NCI-H2171 (cell line): ENCODE results near the gene PDE10A.
"Not testable (repeated sequence)": the region's sequence is repeated elsewhere in the genome, so short reads cannot be mapped to it uniquely, and the experiment has no call there.

Source experiments
- DNase-seq: peaks from one replicate; lab custom pipeline; 2025; lab: John Stamatoyannopoulos, UW

PDE10A gene

GRCh38 chr6:165586706-165587105 lies 76.3 kb downstream of the PDE10A start:
- no peak for DNase-seq

- no peak for DNase-seq
These were observed 78.0 kb downstream of the PDE10A start for GRCh38 chr6:165585060-165585459.

GRCh38 chr6:165584541-165584940 lies 78.5 kb downstream of the PDE10A start:
- DNase-seq, result no peak

- DNase-seq, result no peak
These were observed 81.4 kb downstream of the PDE10A start for GRCh38 chr6:165581678-165582077.

- no peak for DNase-seq
These were observed 82.9 kb downstream of the PDE10A start for GRCh38 chr6:165580136-165580535.

- DNase-seq, result no peak
These were observed 83.9 kb downstream of the PDE10A start for GRCh38 chr6:165579151-165579550.

- no peak for DNase-seq
These were observed 85.5 kb downstream of the PDE10A start for GRCh38 chr6:165577556-165577955.

- DNase-seq, result no peak
These were observed 87.9 kb downstream of the PDE10A start for GRCh38 chr6:165575158-165575549.

GRCh38 chr6:165574220-165575157 lies 88.6 kb downstream of the PDE10A start:
- DNase-seq, result no peak

GRCh38 chr6:165573671-165574070 lies 89.4 kb downstream of the PDE10A start:
- no peak for DNase-seq

- DNase-seq, result no peak
These were observed 91.3 kb downstream of the PDE10A start for GRCh38 chr6:165571721-165572132.

GRCh38 chr6:165571068-165571682 lies 91.9 kb downstream of the PDE10A start:
- DNase-seq, result no peak

- no peak for DNase-seq
These were observed 94.7 kb downstream of the PDE10A start for GRCh38 chr6:165568326-165568725.

GRCh38 chr6:165566088-165566828 lies 96.8 kb downstream of the PDE10A start:
- no peak for DNase-seq

GRCh38 chr6:165562421-165563090 lies 100.5 kb downstream of the PDE10A start:
- no peak for DNase-seq

GRCh38 chr6:165559632-165560031 lies 103.4 kb downstream of the PDE10A start:
- DNase-seq, result no peak

GRCh38 chr6:165558097-165558496 lies 104.9 kb downstream of the PDE10A start:
- DNase-seq, result not testable (repeated sequence)

GRCh38 chr6:165557674-165558073 lies 105.4 kb downstream of the PDE10A start:
- DNase-seq, result no peak

- DNase-seq, result no peak
These were observed 106.8 kb downstream of the PDE10A start for GRCh38 chr6:165556116-165556843.

GRCh38 chr6:165554644-165555043 lies 108.4 kb downstream of the PDE10A start:
- not testable (repeated sequence) for DNase-seq

GRCh38 chr6:165552248-165552736 lies 110.7 kb downstream of the PDE10A start:
- no peak for DNase-seq
